C4-2B (cell line): ENCODE data around the gene HOXD8.

Source experiments
- H3K27ac ChIP-seq: fragments of 450-650 bp; 2 replicates; pipeline ENCODE4 v1.5.1; 2017
- CTCF ChIP-seq: fragments of 450-650 bp; conservative IDR thresholded peaks from 2 replicates; pipeline ENCODE4 v1.5.1; 2017; ENCODE audit warnings: mild to moderate bottlenecking
- ZFX ChIP-seq: fragments of 450-650 bp; IDR thresholded peaks from 2 replicates; pipeline ENCODE4 v1.6.1; 2017

HOXD8 gene

DNA sequence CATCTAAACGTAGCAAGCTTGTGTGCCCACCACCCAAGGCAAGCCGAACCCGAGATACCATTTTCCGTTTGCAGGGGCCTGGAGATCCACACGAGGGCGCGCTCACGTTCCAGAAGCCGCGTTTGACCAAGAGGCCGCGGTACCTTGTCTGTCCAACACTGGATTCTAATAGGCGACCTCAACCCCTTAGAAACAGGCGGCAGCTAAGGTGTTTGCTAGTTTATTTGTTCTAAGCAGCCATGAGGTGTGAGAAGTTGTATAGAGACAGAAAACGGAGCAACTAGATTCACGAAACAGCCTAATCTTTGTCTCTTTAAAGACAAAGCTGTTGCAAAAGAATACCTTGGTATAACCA is 18.2 kb upstream of the HOXD8 start:
- peak; percentile 90 for TF ChIP-seq CTCF
- TF ChIP-seq ZFX, result no peak

DNA sequence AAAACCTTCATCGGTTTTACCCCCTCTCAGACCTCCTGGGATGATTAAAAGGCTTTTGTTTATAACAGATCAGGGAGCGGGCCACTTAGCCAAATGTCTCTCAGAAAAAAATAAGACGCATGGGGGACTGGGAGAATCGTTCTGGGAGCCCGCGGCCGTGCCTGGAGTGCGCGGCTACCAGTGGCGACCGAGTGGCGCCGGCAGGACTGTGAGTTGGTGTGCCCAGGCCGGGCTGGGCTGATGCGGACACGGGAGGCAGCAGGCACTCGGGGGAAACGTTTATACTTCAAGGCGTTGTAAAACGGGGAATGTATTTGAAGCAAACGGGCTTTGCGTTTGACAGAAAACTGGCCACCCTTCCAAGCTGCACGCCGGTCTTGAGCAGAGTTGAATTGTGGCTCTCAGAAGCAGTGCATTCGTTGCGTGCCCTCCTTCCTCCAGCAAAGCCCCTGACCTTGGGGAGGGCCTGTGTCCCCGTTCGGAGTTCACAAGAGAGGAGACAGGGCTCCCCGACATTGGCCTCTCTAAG is 17.6 kb upstream of the HOXD8 start:
- H3K27ac ChIP-seq, result no peak overlapping the region
- TF ChIP-seq ZFX (no peak), CTCF (no peak)

More for the DNA sequence above, 18.2 kb upstream of the HOXD8 start:
- no peak overlapping the region for H3K27ac ChIP-seq

GRCh38 chr2:176112375-176113302 is 16.9 kb upstream of the HOXD8 start:
- TF ChIP-seq CTCF (no peak), ZFX (no peak)
- no peak overlapping the region for H3K27ac ChIP-seq

DNA sequence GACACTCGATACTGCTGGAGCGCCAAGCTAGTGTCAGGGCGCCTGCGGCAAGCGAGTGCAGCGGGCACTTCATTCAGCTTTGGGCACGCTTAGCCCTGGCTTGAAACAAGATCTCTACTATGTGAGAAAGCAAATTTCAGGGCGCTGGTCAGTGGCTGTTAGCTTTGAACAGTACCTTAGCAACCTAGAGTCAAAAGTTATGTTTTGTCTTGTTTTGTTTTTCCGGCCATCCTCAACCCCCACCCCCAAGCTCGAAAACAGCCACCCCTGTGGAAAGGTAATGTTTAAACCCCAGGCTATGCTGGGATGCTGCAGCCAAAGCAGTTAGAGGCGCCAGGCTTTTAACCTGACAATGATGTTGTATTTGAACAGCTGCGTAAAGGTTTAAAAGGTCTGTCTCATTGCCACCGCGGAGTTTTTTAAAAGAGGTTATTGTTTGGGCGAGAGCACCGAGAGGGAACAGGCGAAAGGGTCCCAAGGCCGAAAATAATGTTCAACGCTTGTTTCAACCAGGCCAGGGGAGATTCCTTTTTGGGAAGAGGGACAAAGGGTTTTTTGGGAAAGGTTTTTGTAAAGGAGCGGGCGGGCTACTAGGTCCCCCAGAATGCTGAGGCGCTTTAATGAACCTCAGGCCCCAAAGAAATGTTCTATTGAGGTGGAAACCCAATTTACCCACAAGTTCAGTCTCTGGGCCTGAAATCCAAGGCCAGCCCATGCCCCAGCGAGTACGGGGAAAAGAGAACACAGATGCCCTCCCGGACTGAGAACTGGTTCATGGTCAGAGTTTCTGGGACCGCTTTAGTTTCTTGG is 15.2 kb upstream of the HOXD8 start:
- no peak overlapping the region for H3K27ac ChIP-seq
- no peak for TF ChIP-seq CTCF
- no peak for TF ChIP-seq ZFX

DNA sequence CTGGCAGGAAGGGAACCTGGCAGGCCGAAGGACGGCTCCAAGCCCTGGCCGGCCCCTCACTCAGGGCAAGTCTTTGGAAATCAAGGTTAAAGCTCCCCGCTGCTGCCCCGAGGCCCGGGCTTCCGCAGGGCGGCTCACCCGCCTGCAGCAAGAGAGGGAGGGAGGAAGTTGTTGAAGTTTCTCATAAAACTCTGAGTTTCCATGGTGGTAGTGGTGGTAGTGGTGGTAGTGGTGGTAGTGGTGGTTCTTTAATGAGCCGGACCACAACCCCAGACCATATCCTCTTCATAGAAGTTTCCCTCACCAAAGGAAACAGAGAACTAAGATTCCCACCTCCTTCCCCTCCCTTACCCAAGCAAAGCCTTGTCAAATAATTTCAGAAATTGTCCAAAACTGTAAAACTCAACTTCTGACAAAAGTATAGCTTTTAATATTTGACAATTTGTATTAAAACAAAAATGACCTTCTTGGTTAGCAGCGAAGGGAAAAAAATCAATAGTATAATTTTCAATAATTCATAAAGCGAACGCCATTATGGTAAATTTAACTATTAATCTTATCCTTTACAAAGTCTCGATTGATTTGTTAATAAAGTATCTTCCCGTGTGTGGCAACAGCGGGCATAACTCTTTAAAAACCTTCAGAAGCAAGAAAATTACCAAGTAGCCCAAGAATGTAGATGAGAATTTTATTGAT is 14.4 kb upstream of the HOXD8 start:
- no peak overlapping the region for H3K27ac ChIP-seq

More for the DNA sequence above, 14.4 kb upstream of the HOXD8 start:
- no peak for TF ChIP-seq ZFX
- no peak for TF ChIP-seq CTCF
